Common myeloid progenitor, CD34-positive (primary cell): ENCODE measurements around the gene CDK14.

Experiments
- CTCF ChIA-PET: fragments of 350-600 bp; sonication (Branson Sonifier 250); formaldehyde crosslinking; loops from one replicate; lab custom pipeline; 2021; ENCODE audit warnings: antibody characterized with exemption; lab: Charles Lee
- POLR2A ChIA-PET: fragments of 350-600 bp; sonication (Branson Sonifier 250); formaldehyde crosslinking; loops from one replicate; lab custom pipeline; 2021; ENCODE audit warnings: antibody characterized with exemption; lab: Charles Lee
- DNase-seq, 3 donors: peaks; one replicate each; pipeline versions ENCODE4 v3.0.0 to v3.0.0-alpha.2; 2013
- H3K27ac ChIP-seq, 2 experiments: 1 replicate in 1 of 2; 2 replicates in 1 of 2; pipeline ENCODE4 v1.7.0; 2013; ENCODE audit warnings: inconsistent platforms in 2 of 2, low read length in 2 of 2, mild to moderate bottlenecking in 2 of 2, low read depth in 1 of 2, moderate library complexity in 1 of 2; ENCODE audit not compliant: severe bottlenecking in 2 of 2, insufficient read depth in 1 of 2, poor library complexity in 1 of 2
- H3K27me3 ChIP-seq, 5 experiments: replicated peaks in 2 of 5; 1 replicate in 3 of 5; 2 replicates in 2 of 5; pipeline versions ENCODE4 v1.6.1 to v1.7.0; 2013; ENCODE audit warnings: low read length in 4 of 5, mild to moderate bottlenecking in 2 of 5, moderate library complexity in 2 of 5, inconsistent platforms in 1 of 5; ENCODE audit not compliant: insufficient read depth in 5 of 5, control insufficient read depth in 4 of 5
- H3K36me3 ChIP-seq, 4 experiments: 1 replicate in 2 of 4; 2 replicates in 2 of 4; pipeline versions ENCODE4 v1.6.1 to v1.7.0; 2013; ENCODE audit warnings: low read length in 3 of 4, control low read depth in 1 of 4, mild to moderate bottlenecking in 1 of 4; ENCODE audit not compliant: control insufficient read depth in 4 of 4, insufficient read depth in 4 of 4
- H3K4me1 ChIP-seq, 4 experiments: 1 replicate in 3 of 4; 2 replicates in 1 of 4; pipeline versions ENCODE4 v1.6.1 to v1.7.1; 2013; ENCODE audit warnings: low read length in 3 of 4, mild to moderate bottlenecking in 3 of 4, control low read depth in 1 of 4, inconsistent platforms in 1 of 4, moderate library complexity in 1 of 4; ENCODE audit not compliant: control insufficient read depth in 4 of 4, insufficient read depth in 4 of 4; ENCODE audit errors: control extremely low read depth in 1 of 4
- H3K4me3 ChIP-seq, 7 experiments: 1 replicate in 4 of 7; 2 replicates in 3 of 7; pipeline versions ENCODE4 v1.5.1 to v1.7.0; 2013; ENCODE audit warnings: mild to moderate bottlenecking in 7 of 7, low read length in 6 of 7, moderate library complexity in 6 of 7, inconsistent platforms in 2 of 7, low read depth in 2 of 7, control low read depth in 1 of 7; ENCODE audit not compliant: insufficient read depth in 4 of 7, control insufficient read depth in 1 of 7; ENCODE audit errors: extremely low read depth in 1 of 7
- H3K9me3 ChIP-seq, 5 experiments: 1 replicate in 4 of 5; 2 replicates in 1 of 5; pipeline versions ENCODE4 v1.6.1 to v1.7.1; 2013; ENCODE audit warnings: low read length in 4 of 5, mild to moderate bottlenecking in 2 of 5, inconsistent platforms in 1 of 5, low read depth in 1 of 5, moderate library complexity in 1 of 5; ENCODE audit not compliant: control insufficient read depth in 4 of 5, insufficient read depth in 2 of 5; ENCODE audit errors: control extremely low read depth in 1 of 5
- WGBS: methylation state at CpG from one replicate; pipeline ENCODE4 v1.1.5; 2013; ENCODE audit not compliant: insufficient coverage; 5-methylcytosine and 5-hydroxymethylcytosine counted together

The CDK14 gene

DNA sequence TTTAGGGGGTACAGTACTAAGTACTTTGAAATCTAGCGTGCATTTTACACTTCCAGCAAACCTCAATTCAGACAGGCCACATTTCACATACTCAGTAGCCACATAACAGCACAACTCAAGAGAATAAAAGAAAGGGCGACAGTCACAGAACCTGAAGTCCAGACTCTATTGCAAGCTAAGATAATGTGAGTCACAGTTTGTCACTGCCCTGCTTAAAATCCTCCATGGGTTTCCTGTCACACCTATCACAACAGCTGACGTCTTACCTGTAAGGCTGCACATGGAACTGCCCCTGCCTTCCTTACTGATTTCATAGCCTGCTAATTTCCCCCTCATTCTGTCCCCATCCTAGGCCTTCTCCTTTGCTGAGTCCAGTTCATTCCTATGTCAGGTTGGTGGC lies 16.1 kb upstream of the CDK14 start:
- no peak overlapping the region for H3K4me3 ChIP-seq
- H3K27me3 ChIP-seq = no peaks in the 10 kb centered on the region
- WGBS = 86% methylated on average over 1 of the region's 3 CpGs
- H3K27ac ChIP-seq = peak overlapping the region in 1 of 2 experiments; percentile 34
- POLR2A ChIA-PET = interaction anchor here (1.8 kb wide), 1 partner anchor 15 kb away, joined by 4 read pairs; no protein-coding TSS in a partner anchor
- DNase-seq = peak in 1 of 3 donors; percentile 25
- H3K9me3 ChIP-seq = peaks cover 0 to 4% (median 0%) of the 10 kb centered on the region in 5 experiments
- CTCF ChIA-PET = interaction anchor here (1.0 to 2.5 kb wide), 9 partner anchors 8 to 49 kb away, joined by 3 to 10 read pairs (median 4); partner anchors contain the start of gene CDK14
- no peaks in the 10 kb centered on the region for H3K36me3 ChIP-seq
- peaks cover 4 to 15% (median 7%) of the 10 kb centered on the region in 4 experiments for H3K4me1 ChIP-seq

- no peaks in the 10 kb centered on the region for H3K36me3 ChIP-seq
- no CpG with 5 or more reads among the region's 2 CpGs for WGBS
- no peak overlapping the region for H3K4me3 ChIP-seq
- no peak for DNase-seq
- H3K4me1 ChIP-seq = peaks cover 4 to 15% (median 7%) of the 10 kb centered on the region in 4 experiments
- H3K27ac ChIP-seq = no peak overlapping the region
- ChIA-PET CTCF (interaction anchor here (1.9 to 2.0 kb wide), 2 partner anchors 11 to 127 kb away, joined by 4 to 12 read pairs; no protein-coding TSS in a partner anchor), POLR2A (no interaction called here)
- H3K27me3 ChIP-seq = no peaks in the 10 kb centered on the region
- H3K9me3 ChIP-seq = peaks cover 0 to 4% (median 0%) of the 10 kb centered on the region in 5 experiments
Observed at GRCh38 chr7:90582164-90582563, 14.0 kb upstream of the CDK14 start.

DNA sequence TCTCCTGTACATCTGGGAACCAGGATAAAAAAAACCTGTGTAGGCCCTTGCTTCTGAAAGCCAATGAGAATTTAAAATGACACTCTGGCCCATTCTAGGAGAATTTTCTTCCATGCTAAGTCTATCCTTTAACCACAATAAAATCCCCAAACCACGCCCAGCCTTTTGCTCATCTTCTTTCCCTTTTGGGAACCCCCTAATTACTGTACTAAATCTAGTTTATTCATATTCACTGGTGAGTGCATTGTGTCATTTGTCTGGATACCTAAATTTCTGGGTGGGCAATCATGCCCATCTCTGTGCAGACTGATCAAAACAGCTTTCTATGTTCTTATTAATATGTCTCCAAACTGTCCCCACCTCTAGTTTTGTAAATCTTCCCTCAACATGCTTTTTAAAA lies 11.7 kb upstream of the CDK14 start:
- Histone ChIP-seq H3K27me3 (no peaks in the 10 kb centered on the region), H3K9me3 (peaks cover 0 to 4% (median 0%) of the 10 kb centered on the region in 5 experiments), H3K27ac (no peak overlapping the region), H3K4me3 (no peak overlapping the region), H3K36me3 (no peaks in the 10 kb centered on the region), H3K4me1 (peaks cover 3 to 9% (median 6%) of the 10 kb centered on the region in 4 experiments)
- ChIA-PET POLR2A (no interaction called here), CTCF (no interaction called here)
- DNase-seq = no peak
- no CpG with 5 or more reads among the region's 1 CpG for WGBS

- H3K4me1 ChIP-seq = no peaks in the 10 kb centered on the region
- no peak overlapping the region for H3K27ac ChIP-seq
- peaks cover 0 to 4% (median 0%) of the 10 kb centered on the region in 5 experiments for H3K9me3 ChIP-seq
- H3K4me3 ChIP-seq = no peak overlapping the region
- POLR2A ChIA-PET = no interaction called here
- H3K27me3 ChIP-seq = no peaks in the 10 kb centered on the region
- CTCF ChIA-PET = interaction anchor here (0.9 to 1.6 kb wide), 3 partner anchors 9 to 42 kb away, joined by 3 to 7 read pairs (median 3); no protein-coding TSS in a partner anchor
- no CpG with 5 or more reads among the region's 1 CpG for WGBS
- no peaks in the 10 kb centered on the region for H3K36me3 ChIP-seq
- no peak for DNase-seq
Observed at GRCh38 chr7:90586091-90586490, 10.0 kb upstream of the CDK14 start.

- CTCF ChIA-PET = interaction anchor here (1.1 kb wide), 1 partner anchor 8 kb away, joined by 4 read pairs; no protein-coding TSS in a partner anchor
- H3K9me3 ChIP-seq = peaks cover 0 to 4% (median 0%) of the 10 kb centered on the region in 5 experiments
- POLR2A ChIA-PET = no interaction called here
- DNase-seq = no peak
- no peak overlapping the region for H3K4me3 ChIP-seq
- no peaks in the 10 kb centered on the region for H3K4me1 ChIP-seq
- H3K36me3 ChIP-seq = no peaks in the 10 kb centered on the region
- WGBS = 100% methylated on average over 2 of the region's 2 CpGs
- no peaks in the 10 kb centered on the region for H3K27me3 ChIP-seq
- H3K27ac ChIP-seq = no peak overlapping the region
Observed at GRCh38 chr7:90587766-90588165, 8.4 kb upstream of the CDK14 start.

- Histone ChIP-seq H3K4me3 (no peak overlapping the region), H3K4me1 (peaks cover 13 to 19% (median 16%) of the 10 kb centered on the region in 4 experiments), H3K27me3 (peaks cover 0 to 2% (median 0%) of the 10 kb centered on the region in 5 experiments), H3K27ac (no peak overlapping the region), H3K36me3 (no peaks in the 10 kb centered on the region), H3K9me3 (no peaks in the 10 kb centered on the region)
- POLR2A ChIA-PET = no interaction called here
- no peak for DNase-seq
- CTCF ChIA-PET = interaction anchor here (2.0 to 2.8 kb wide), 2 partner anchors 9 to 39 kb away, joined by 4 to 12 read pairs; no protein-coding TSS in a partner anchor
Observed at GRCh38 chr7:90592033-90592432, 4.1 kb upstream of the CDK14 start.

- ChIA-PET POLR2A (no interaction called here), CTCF (interaction anchor here (1.0 to 2.8 kb wide), 4 partner anchors 10 to 40 kb away, joined by 4 to 12 read pairs (median 8); no protein-coding TSS in a partner anchor)
- no peaks in the 10 kb centered on the region for H3K36me3 ChIP-seq
Observed at GRCh38 chr7:90593205-90593604, 2.9 kb upstream of the CDK14 start.

More at GRCh38 chr7:90593205-90593604, 2.9 kb upstream of the CDK14 start:
- H3K27me3 ChIP-seq = peaks cover 0 to 3% (median 0%) of the 10 kb centered on the region in 5 experiments
- H3K27ac ChIP-seq = no peak overlapping the region
- H3K9me3 ChIP-seq = no peaks in the 10 kb centered on the region
- no peak for DNase-seq
- H3K4me3 ChIP-seq = no peak overlapping the region
- peaks cover 22 to 26% (median 24%) of the 10 kb centered on the region in 4 experiments for H3K4me1 ChIP-seq
